IPS-18a (cell line): ENCODE data around the gene NELFE.

Experiments used
- H3K27ac ChIP-seq: one replicate; pipeline ENCODE4 v1.5.1; 2013; ENCODE audit warnings: low read length
- H3K27me3 ChIP-seq: one replicate; pipeline ENCODE4 v1.6.1; 2013; ENCODE audit warnings: mild to moderate bottlenecking, low read length; ENCODE audit not compliant: control insufficient read depth, insufficient read depth
- H3K36me3 ChIP-seq: one replicate; pipeline ENCODE4 v1.6.1; 2013; ENCODE audit warnings: low read depth, low read length; ENCODE audit not compliant: control insufficient read depth
- H3K4me1 ChIP-seq: one replicate; pipeline ENCODE4 v1.6.1; 2013; ENCODE audit warnings: low read depth, low read length; ENCODE audit not compliant: control insufficient read depth
- H3K4me3 ChIP-seq: one replicate; pipeline ENCODE4 v1.5.1; 2013; ENCODE audit warnings: low read length
- H3K9ac ChIP-seq: one replicate; pipeline ENCODE4 v1.6.1; 2013; ENCODE audit warnings: mild to moderate bottlenecking, low read length, moderate library complexity
- H3K9me3 ChIP-seq: one replicate; pipeline ENCODE4 v1.6.1; 2013; ENCODE audit warnings: low read depth, low read length; ENCODE audit not compliant: control insufficient read depth

Gene NELFE

GRCh38 chr6:31971279-31971992 is 12.7 kb upstream of the NELFE start:
- Histone ChIP-seq H3K9me3 (no peaks in the 10 kb centered on the region), H3K9ac (peak overlapping the region; percentile 59), H3K4me1 (peaks cover 5% of the 10 kb centered on the region), H3K27ac (peak overlapping the region; percentile 89), H3K4me3 (peak overlapping the region; percentile 91), H3K27me3 (no peaks in the 10 kb centered on the region), H3K36me3 (peaks cover 28% of the 10 kb centered on the region)

DNA sequence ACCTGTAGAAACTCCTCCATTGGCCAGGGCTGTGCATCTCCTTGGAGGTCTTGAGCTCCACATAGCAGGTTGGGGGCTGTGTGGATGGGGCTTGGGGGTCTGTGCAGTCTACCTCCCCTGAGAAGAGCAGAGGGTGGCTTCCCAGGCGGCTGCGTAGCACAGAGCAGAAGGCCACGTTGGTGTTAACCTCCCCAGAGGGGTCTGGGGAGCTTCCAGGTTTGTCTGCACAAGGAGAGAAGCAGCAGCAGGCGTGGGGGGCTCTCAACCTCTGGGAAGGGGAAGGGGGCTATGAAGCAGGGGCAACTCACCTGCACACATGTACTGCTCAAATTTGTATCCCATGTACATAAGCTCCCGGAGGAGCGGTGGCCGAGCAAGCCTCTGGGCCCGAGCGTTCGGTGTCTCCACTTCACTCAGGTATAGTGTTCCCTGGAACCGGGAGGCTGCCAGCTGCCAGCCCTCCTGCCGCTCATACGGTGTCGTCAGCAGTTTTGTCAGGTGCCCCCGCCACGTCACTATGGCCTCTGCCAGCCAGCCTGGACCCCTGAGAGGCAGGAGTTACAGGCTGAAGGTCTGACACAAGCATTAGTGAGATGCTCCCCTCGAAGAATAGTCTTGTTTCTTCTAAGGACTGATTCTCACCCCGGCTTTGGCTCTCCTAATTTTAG is 12.0 kb upstream of the NELFE start:
- H3K27ac ChIP-seq: no peak overlapping the region
- H3K36me3 ChIP-seq: peaks cover 33% of the 10 kb centered on the region
- no peaks in the 10 kb centered on the region for H3K27me3 ChIP-seq
- H3K4me1 ChIP-seq: peaks cover 5% of the 10 kb centered on the region
- H3K9me3 ChIP-seq: no peaks in the 10 kb centered on the region
- no peak overlapping the region for H3K9ac ChIP-seq
- peak overlapping the region; percentile 91 for H3K4me3 ChIP-seq

DNA sequence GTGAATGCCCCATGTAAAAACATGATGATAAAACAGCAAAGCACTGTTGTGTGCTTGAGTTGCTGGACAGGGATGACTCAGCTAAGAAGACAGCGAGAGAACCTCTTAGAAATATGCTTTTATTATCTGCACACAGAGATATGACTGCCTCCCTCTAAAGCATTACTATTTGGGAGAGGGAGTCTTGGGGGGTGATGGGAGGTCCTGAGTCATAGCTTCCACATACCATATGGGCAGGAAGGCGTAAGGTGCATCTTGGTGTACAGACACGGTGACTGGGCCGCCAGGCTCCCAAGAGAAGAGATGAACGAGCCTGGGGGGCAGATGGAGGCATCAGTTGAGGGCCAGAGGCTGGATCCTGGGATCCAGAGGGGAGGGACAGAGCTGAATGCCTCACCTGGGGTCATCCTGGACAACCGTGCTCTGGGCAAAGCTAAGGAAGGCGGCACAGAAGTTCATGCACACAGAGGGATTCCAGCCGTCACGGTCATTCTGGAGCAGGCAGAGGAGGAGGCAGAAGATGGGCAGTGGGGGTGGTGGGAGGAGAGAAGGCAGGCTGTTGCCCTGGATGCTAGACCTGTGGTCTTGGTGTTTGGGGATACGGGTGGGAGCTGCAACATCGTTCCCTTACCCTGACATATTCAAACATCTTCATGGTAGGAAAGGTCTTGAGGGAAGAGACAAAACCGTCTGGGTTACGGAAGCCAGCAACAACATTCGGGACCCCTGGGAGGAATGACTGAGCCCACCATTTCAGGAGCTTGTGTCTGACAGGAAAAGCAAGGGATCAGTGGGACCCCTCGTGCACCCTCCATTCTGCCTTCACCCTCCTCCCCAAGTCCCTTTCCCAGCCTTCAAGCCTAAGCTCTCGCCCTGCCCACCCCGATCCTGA is 11.2 kb upstream of the NELFE start:
- H3K9me3 ChIP-seq: no peaks in the 10 kb centered on the region
- no peaks in the 10 kb centered on the region for H3K27me3 ChIP-seq
- H3K36me3 ChIP-seq: peaks cover 36% of the 10 kb centered on the region
- H3K27ac ChIP-seq: no peak overlapping the region
- H3K9ac ChIP-seq: no peak overlapping the region
- H3K4me3 ChIP-seq: no peak overlapping the region
- H3K4me1 ChIP-seq: peaks cover 5% of the 10 kb centered on the region

DNA sequence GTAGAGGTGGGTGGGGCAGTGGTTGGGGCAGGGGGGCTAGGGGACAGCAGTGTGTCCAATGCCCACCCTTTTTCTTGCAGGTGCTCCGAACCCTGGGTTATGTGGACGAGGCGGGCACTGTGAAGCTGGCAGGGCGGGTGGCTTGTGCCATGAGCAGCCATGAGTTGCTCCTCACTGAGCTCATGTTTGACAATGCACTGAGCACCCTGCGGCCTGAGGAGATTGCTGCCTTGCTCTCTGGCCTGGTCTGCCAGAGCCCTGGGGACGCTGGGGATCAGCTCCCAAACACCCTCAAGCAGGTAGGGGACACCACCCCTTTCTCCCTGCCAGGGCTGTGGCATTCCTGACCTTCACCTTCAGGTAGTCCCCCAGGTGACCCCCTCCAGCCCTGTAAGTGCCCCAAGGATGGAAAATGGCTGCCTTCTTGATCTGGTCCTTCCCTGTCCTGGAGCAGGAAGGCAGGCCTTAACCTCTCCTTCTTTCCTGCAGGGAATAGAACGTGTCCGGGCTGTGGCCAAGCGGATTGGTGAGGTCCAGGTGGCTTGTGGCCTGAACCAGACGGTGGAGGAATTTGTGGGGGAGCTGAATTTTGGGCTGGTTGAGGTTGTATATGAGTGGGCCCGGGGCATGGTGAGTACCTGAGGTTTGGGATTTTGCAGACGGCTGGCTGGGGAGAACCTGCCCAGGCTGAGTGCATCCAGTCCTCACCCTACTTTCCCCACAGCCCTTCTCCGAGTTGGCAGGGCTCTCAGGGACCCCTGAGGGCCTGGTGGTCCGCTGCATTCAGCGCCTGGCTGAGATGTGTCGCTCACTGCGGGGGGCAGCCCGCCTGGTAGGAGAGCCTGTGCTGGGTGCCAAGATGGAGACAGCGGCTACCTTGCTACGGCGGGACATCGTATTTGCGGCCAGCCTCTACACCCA is 10.3 kb upstream of the NELFE start:
- H3K4me3 ChIP-seq: no peak overlapping the region
- H3K9me3 ChIP-seq: no peaks in the 10 kb centered on the region
- H3K4me1 ChIP-seq: peaks cover 5% of the 10 kb centered on the region
- H3K36me3 ChIP-seq: peaks cover 42% of the 10 kb centered on the region
- no peak overlapping the region for H3K9ac ChIP-seq
- no peak overlapping the region for H3K27ac ChIP-seq
- H3K27me3 ChIP-seq: no peaks in the 10 kb centered on the region

DNA sequence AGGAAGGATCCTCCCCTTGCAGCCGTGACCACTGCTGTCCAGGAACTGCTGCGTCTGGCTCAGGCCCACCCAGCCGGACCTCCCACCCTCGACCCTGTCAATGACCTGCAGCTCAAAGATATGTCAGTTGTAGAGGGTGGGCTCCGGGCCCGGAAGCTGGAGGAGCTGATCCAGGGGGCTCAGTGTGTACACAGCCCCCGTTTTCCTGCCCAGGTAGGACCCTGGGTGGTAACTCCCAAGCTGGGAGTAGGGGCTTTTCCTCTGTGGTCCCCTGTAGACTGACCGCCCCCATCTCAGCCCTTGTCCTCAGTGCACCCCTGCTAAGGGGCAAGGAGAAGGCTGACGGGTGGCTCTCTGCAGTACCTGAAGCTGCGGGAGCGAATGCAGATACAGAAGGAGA is 9.6 kb upstream of the NELFE start:
- no peak overlapping the region for H3K27ac ChIP-seq
- no peaks in the 10 kb centered on the region for H3K9me3 ChIP-seq
- peaks cover 48% of the 10 kb centered on the region for H3K36me3 ChIP-seq
- no peaks in the 10 kb centered on the region for H3K27me3 ChIP-seq
- H3K4me1 ChIP-seq: peaks cover 5% of the 10 kb centered on the region
- H3K4me3 ChIP-seq: no peak overlapping the region
- H3K9ac ChIP-seq: no peak overlapping the region

DNA sequence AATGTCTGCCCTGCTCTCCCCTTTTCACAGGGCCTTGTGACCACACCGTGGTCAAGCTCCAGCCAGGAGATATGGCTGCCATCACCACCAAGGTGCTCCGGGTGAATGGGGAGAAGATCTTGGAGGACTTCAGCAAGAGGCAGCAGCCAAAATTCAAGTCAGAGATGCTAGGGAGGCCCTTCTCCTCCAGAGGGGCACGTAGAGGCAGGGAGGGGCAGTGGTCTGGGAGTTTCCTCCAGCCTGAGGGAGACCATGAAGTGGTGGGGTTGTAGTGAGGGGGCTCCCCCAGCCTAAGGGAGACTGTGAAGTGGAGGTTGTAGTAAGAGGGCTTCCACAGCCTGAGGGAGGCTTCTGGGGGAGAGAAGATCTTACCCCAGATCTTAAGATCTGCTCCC is 9.2 kb upstream of the NELFE start:
- H3K4me3 ChIP-seq: no peak overlapping the region
- H3K27me3 ChIP-seq: no peaks in the 10 kb centered on the region
- H3K36me3 ChIP-seq: peaks cover 52% of the 10 kb centered on the region
- peaks cover 2% of the 10 kb centered on the region for H3K4me1 ChIP-seq
- H3K27ac ChIP-seq: no peak overlapping the region
- no peaks in the 10 kb centered on the region for H3K9me3 ChIP-seq
- no peak overlapping the region for H3K9ac ChIP-seq

GRCh38 chr6:31966997-31967925 is 8.5 kb upstream of the NELFE start:
- Histone ChIP-seq H3K4me1 (no peaks in the 10 kb centered on the region), H3K9me3 (no peaks in the 10 kb centered on the region), H3K36me3 (peaks cover 59% of the 10 kb centered on the region), H3K9ac (no peak overlapping the region), H3K27ac (no peak overlapping the region), H3K27me3 (no peaks in the 10 kb centered on the region), H3K4me3 (no peak overlapping the region)

- H3K36me3 ChIP-seq: peaks cover 67% of the 10 kb centered on the region
- H3K27ac ChIP-seq: no peak overlapping the region
- H3K4me1 ChIP-seq: no peaks in the 10 kb centered on the region
- H3K4me3 ChIP-seq: no peak overlapping the region
- no peaks in the 10 kb centered on the region for H3K9me3 ChIP-seq
- H3K27me3 ChIP-seq: no peaks in the 10 kb centered on the region
- H3K9ac ChIP-seq: no peak overlapping the region
These were observed 7.7 kb upstream of the NELFE start for GRCh38 chr6:31966506-31966905.

DNA sequence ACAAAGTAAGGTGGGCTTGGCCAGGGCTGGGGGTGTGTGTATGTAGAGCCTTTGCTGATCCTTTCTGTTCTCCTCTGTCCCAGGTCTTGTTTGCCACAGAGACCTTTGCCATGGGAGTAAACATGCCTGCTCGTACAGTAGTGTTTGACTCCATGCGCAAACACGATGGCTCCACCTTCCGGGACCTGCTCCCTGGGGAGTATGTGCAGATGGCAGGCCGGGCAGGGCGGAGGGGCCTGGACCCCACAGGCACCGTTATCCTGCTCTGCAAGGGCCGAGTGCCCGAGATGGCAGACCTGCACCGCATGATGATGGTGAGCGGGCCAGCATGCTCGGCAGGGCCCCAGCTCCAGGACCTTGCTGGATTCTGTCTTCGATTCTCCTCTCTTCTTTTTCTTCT is 6.9 kb upstream of the NELFE start:
- H3K36me3 ChIP-seq: peaks cover 70% of the 10 kb centered on the region
- H3K9me3 ChIP-seq: no peaks in the 10 kb centered on the region
- H3K4me1 ChIP-seq: no peaks in the 10 kb centered on the region
- H3K9ac ChIP-seq: no peak overlapping the region
- no peak overlapping the region for H3K27ac ChIP-seq
- H3K4me3 ChIP-seq: no peak overlapping the region
- H3K27me3 ChIP-seq: no peaks in the 10 kb centered on the region

GRCh38 chr6:31963921-31964320 is 5.2 kb upstream of the NELFE start:
- H3K36me3 ChIP-seq: peaks cover 63% of the 10 kb centered on the region
- H3K27ac ChIP-seq: no peak overlapping the region
- H3K4me3 ChIP-seq: no peak overlapping the region

More at GRCh38 chr6:31963921-31964320, 5.2 kb upstream of the NELFE start:
- no peaks in the 10 kb centered on the region for H3K9me3 ChIP-seq
- H3K9ac ChIP-seq: no peak overlapping the region
- H3K4me1 ChIP-seq: no peaks in the 10 kb centered on the region
- H3K27me3 ChIP-seq: no peaks in the 10 kb centered on the region
